HG03558 (cell line): ENCODE measurements around the gene EHD4.

Experiments
- ATAC-seq: cut with Tn5 transposase; IDR thresholded peaks from one replicate; pipeline ENCODE4 v1.9.1; 2021; ENCODE audit warnings: moderate number of reproducible peaks; ENCODE audit not compliant: unreplicated experiment; ENCODE audit errors: extremely low read depth

Gene EHD4

GRCh38 chr15:41940441-41940857 lies 31.9 kb downstream of the EHD4 start:
- ATAC-seq, result no peak

DNA sequence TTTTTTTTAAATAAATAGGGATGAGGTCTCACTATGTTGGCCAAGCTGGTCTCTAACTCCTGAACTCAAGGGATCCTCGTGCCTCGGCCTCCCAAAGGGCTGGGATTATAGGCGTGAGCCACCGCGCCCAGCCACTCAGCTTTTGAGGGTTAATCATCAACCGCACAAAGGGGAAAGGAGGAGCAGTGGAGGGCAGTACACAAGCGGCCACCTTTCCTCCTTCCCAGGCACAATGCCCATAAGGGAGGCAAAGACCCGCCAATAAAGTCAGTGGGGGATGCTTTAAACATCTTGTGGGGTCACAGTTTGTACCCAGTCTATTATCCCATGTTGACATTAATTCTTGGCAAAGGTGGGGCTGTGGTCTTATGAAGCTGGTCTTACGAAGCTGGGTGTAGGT lies 32.4 kb downstream of the EHD4 start:
- ATAC-seq, result no peak

DNA sequence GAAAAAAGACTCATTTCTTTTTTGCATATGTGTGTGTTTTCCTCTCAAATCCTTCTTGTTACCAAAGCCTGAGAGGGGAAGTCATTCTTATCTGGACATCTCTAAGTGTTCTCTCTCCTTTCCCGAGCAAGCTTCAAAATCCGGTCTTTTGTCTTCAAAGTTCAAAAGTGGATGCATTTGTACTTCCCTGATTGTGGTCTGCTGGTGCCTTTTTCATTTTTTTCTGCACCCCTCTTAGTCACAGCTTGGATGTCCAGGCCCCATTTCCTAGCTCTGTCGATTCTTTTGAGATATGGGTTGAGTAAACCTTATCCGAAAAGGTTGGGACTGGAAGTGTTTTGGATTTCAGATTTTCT lies 34.8 kb downstream of the EHD4 start:
- ATAC-seq, result no peak

DNA sequence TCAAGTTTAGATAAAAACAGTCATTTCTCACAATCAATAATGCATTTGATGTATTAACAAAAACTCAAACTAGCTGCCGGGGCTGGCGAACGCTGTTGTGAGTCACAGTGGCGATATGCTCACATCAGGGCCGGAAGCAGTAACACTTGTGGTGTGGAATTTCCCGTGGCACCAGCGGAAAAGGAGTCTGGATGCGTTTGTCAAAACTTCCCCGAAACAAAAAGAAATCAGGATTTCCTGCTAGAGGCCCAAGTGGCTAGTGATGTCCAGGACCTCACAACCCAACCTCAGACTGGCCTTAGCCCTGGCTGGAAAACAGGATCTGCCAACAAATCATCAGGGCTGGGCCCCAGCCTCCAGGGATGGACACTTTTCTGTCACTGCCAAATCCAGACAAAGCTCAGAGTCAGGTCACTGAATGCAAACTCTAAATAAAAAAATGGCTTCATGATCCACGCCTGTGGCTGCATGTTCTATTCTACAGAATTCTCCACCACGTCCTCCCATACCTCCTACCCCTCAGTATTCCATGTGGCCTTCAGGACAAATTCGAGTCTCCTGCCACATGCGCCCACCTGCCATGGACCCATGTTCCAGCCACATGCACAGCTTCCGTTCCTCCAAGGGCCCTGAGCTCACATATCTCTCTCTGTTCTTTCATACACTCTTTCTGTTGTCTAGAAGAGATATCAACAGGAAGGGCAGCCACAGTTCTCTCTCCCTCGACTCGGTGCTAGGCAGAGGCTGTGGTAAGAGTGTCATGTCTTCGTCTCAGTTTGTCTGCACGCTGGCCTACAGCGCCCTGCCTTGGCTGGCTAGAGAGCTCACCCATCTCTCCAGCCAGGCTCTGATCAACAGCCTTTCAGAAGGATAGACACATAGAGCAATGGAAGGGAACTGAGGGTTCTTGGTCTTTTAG lies 35.4 kb downstream of the EHD4 start:
- no peak for ATAC-seq

DNA sequence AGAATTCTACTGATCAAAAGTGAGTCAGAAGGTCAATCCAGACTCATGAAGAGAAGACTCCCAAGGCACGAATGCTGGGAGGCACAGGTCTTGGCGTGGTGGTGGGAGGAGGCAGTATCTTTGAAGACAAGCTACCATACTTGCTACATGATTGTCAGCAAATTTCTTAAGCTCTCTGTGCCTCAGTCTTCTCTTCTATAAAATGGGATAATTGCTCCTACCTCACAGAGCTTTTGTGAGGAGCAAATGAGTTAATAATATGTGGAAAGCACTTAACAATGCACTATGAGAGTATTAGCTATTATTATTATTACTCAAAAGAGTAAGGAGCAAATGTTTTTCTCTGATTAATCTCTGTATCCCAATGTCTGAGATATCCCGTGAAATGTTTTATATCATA lies 36.2 kb downstream of the EHD4 start:
- no peak for ATAC-seq

DNA sequence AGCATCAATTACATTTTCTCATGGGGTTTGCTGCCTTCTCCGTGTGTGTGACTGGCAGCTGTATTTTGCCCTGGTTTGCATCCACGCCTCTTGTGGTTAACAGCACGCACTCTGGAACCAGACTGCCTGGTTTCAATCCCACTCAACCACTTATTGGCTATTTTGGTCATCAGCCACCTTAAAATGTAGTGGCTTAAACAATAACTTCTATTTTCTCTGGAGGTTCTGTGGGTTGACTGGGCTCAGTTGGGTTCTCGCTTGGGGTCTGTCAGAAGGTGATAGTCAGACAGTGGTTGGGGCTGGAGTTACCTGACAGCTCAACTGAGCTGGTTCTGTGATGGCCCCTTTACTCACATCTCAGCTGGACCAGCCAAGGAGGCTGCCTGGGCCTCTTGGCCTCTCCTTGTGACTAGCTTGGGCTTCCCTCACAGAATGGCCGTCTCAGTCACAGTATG lies 36.8 kb downstream of the EHD4 start:
- no peak for ATAC-seq

DNA sequence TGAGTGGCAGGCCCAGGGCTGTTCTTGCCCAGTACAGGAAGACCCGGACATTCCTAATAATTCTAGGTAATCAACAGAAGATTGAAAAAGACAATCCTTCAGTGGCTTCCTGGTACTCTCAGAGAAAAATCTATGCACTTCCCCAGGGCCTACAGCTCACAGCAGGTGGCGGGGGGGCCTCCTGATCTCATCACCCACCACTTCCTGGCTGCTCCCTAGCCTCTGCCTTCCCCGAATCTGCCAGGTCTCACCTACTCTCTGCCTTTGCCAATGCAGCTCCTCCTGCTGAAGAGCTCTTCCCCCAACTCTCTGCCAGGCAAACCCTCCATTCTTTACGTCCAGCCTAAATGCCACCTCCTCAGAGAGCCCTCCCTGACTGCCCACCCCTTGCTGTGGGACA lies 37.5 kb downstream of the EHD4 start:
- ATAC-seq, result no peak

GRCh38 chr15:41933771-41934170 lies 38.6 kb downstream of the EHD4 start:
- no peak for ATAC-seq

- ATAC-seq, result no peak
Measured at GRCh38 chr15:41933326-41933725, 39.0 kb downstream of the EHD4 start.

- ATAC-seq, result no peak
Measured at GRCh38 chr15:41932511-41933289, 39.7 kb downstream of the EHD4 start.

GRCh38 chr15:41932101-41932500 lies 40.3 kb downstream of the EHD4 start:
- ATAC-seq, result no peak

- ATAC-seq, result no peak
Measured at GRCh38 chr15:41930867-41931222, 41.5 kb downstream of the EHD4 start.

- ATAC-seq, result no peak
Measured at GRCh38 chr15:41930221-41930866, 42.0 kb downstream of the EHD4 start.

DNA sequence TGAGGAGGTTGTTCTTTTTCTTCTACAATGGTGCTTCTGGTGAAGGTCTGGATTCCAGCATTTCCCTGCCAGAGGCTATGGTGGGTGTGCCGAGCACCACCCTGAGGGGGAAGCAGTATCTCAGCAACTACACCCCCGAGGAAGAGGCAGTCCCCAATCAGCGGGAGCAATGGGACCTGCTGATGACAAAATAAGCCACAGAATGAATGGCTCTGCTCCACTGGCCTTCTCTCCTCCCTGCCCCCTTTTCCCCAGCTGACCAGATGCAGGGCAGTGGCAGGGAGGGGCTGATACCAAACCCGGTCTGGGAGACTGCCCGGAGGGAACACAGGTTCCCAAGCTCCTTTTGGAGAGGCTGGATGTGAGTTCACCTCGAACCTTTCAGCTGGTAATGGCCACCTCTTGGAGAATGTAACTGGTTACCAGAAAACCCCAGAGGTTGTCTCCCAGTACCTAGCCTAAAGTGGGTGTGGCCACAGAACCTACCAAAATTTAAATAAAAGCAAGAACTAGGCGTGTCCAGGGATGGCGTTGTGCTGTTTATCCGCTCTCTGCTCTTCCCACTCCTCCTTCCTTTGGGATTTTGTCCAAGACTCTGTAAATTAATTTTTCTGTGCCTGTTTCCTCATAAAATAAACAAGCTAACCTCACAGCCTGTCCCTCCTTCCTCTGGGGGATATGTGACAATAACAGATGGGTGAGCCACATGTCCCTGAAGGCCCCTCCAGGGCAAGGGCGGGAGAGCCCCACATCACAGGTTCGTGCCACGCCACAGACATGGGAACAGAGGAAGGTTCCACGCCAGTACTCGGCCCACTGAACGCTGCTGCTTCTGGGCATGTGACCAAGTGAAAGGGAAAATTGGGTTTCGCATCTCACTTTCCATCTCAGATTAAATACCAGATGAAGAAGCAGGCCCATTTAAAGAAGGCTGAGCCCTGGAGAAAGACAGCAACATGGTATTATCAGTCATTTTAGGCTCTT lies 43.4 kb downstream of the EHD4 start:
- peak; percentile 46 for ATAC-seq

GRCh38 chr15:41928100-41928499 lies 44.3 kb downstream of the EHD4 start:
- ATAC-seq, result no peak

GRCh38 chr15:41927536-41927935 lies 44.8 kb downstream of the EHD4 start:
- ATAC-seq, result no peak

DNA sequence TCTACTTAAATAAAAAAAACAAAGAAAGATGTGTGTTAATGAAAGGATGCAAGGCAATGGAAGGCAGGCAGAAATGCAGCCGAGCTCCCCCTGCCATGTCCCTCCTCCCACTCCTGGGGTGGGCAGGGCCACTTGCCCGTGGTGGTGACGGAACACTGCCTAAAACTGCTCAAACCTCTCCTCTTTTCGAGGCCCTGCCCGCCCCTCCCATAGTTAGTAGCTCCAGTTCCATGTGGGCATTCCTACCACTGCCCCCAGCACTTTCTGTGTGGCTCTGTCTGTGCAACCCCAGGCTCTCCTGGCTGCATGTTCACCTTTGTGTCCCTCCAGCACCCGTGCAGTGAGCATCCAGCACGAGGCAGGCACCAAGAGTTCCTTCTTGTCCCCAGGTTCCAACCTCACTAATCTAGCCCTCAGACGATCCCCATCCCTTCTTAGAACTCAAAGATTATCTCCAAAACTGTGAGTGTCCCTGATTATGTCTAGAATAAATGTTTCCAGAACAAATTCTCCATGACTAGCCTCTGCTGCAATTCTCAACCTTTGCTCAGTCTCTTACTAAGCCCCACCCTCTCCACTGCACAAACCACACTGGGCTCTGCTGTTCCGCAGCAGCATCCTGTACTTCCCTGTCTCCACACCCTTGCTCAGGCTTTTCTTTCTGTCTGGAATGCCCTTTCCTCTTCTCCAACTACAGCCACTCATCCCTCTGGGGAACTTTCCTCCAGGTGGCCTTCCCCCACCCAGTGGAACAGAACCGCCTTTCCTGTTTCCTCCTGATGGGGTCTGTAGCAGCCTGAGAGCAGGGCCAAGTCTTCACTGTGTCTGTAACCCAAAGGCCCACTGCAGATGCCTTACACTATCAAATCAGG lies 45.9 kb downstream of the EHD4 start:
- ATAC-seq, result no peak

DNA sequence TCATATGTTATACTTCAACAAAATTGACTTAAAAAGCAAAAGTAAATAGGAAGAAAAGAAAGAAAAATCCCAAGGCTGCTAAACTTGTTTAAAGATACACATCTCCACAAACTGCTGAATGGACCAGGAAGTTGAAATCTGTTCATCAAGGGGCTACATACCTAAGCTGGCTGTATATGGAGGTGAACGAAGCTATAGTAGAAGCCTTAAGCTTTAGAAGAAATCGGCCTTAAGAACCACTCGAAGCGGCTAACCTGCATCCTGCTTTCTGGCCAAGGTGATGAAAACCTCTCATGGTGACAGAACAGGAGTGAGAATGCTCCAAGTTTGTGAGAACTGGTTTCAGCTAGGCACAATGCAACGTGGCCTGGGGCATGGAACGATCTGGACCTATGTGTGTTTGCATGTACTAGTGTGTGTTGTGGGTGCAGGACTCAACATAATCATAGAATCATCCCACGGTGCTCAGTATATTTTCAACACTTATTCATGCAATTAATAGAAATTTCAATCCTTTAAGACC lies 47.2 kb downstream of the EHD4 start:
- ATAC-seq, result no peak
